A172 (cell line): ENCODE measurements around the gene IP6K2. TPM values are rescaled to one million over a fixed set of nuclear protein-coding genes. Genes with fewer than 3 reads are reported as not detected.

Experiments used
- DNase-seq: peaks from one replicate; pipeline ENCODE4 v3.0.0-alpha.2; 2015; ENCODE audit warnings: low spot score
- total RNA-seq: library from RNA; depleted of rRNA; stranded (reverse); fragments of >200 nt; shearing (Covaris generic); gene quantifications from 2 replicates; pipeline ENCODE4 v1.2.3, GENCODE V29; 2014; rRNA removed

Gene IP6K2
- total RNA-seq, 1 experiment from 2014 or later: 73.4 TPM

GRCh38 chr3:48639944-48640606 is 76.9 kb downstream of the IP6K2 start:
- no peak for DNase-seq

Other genes starting within 250 kb of the IP6K2 start
- 143 and 147 TPM in 2 replicates for gene SHISA5, start 213.0 kb downstream of the IP6K2 start, total RNA-seq
- 7.6 and 8.4 TPM in 2 replicates for gene PFKFB4, start 160.4 kb downstream of the IP6K2 start, total RNA-seq
- gene UCN2, start 153.4 kb downstream of the IP6K2 start, total RNA-seq: 1.3 and 5.0 TPM in 2 replicates
- 105 and 128 TPM in 2 replicates for gene COL7A1, start 121.9 kb downstream of the IP6K2 start, total RNA-seq
- 485 and 565 TPM in 2 replicates for gene UQCRC1, start 107.6 kb downstream of the IP6K2 start, total RNA-seq
- not detected in 2 replicates for gene TMEM89, start 95.5 kb downstream of the IP6K2 start, total RNA-seq
- 16.9 and 17.5 TPM in 2 replicates for gene SLC26A6, start 81.8 kb downstream of the IP6K2 start, total RNA-seq
- gene CELSR3, start 54.3 kb downstream of the IP6K2 start, total RNA-seq: 4.9 and 5.8 TPM in 2 replicates
- 23.6 and 37.7 TPM in 2 replicates for gene NCKIPSD, start 31.3 kb downstream of the IP6K2 start, total RNA-seq
- 33.9 and 37.3 TPM in 2 replicates for gene PRKAR2A, start 130.7 kb upstream of the IP6K2 start, total RNA-seq
- 23.9 and 45.5 TPM in 2 replicates for gene SLC25A20, start 181.7 kb upstream of the IP6K2 start, total RNA-seq
- 71.3 and 76.1 TPM in 2 replicates for gene ARIH2, start 201.6 kb upstream of the IP6K2 start, total RNA-seq